Nephron (organoid): ENCODE results near the gene PDGFA.

Source experiments
- H3K27ac Mint-ChIP-seq, 3 experiments: 2 replicates each; pipeline ENCODE4 v1.8.0; 2020; ENCODE audit warnings: mixed read lengths in 3 of 3, mild to moderate bottlenecking in 2 of 3, moderate library complexity in 1 of 3
- H3K27me3 Mint-ChIP-seq: 2 replicates; pipeline ENCODE4 v1.8.0; 2021; ENCODE audit warnings: low read depth, mild to moderate bottlenecking, moderate library complexity, mixed read lengths
- H3K36me3 Mint-ChIP-seq: 2 replicates; pipeline ENCODE4 v1.8.0; 2020; ENCODE audit warnings: low read depth, mixed read lengths
- H3K4me1 Mint-ChIP-seq: 2 replicates; pipeline ENCODE4 v1.8.0; 2020; ENCODE audit warnings: mixed read lengths
- H3K4me3 Mint-ChIP-seq, 3 experiments: 2 replicates each; pipeline ENCODE4 v1.8.0; 2020; ENCODE audit warnings: mild to moderate bottlenecking in 3 of 3, mixed read lengths in 3 of 3, moderate library complexity in 2 of 3
- H3K9me3 Mint-ChIP-seq: 2 replicates; pipeline ENCODE4 v1.8.0; 2020; ENCODE audit warnings: mixed read lengths
- TF ChIP-seq, protein P1 (sequence below), 3 experiments: fragments of 200-600 bp; sonication (generic); IDR thresholded peaks; one replicate each; pipeline ENCODE4 v1.5.0; 2021; ENCODE audit warnings: antibody characterized with exemption in 3 of 3; ENCODE audit not compliant: unreplicated experiment in 3 of 3

The PDGFA gene

GRCh38 chr7:502296-502695 is 17.4 kb downstream of the PDGFA start:
- peak overlapping the region; percentile 42 to 96 (median 81) for H3K27ac Mint-ChIP-seq

GRCh38 chr7:501526-501925 is 18.1 kb downstream of the PDGFA start:
- no peak overlapping the region for H3K4me3 Mint-ChIP-seq
- TF ChIP-seq, protein P1, sequence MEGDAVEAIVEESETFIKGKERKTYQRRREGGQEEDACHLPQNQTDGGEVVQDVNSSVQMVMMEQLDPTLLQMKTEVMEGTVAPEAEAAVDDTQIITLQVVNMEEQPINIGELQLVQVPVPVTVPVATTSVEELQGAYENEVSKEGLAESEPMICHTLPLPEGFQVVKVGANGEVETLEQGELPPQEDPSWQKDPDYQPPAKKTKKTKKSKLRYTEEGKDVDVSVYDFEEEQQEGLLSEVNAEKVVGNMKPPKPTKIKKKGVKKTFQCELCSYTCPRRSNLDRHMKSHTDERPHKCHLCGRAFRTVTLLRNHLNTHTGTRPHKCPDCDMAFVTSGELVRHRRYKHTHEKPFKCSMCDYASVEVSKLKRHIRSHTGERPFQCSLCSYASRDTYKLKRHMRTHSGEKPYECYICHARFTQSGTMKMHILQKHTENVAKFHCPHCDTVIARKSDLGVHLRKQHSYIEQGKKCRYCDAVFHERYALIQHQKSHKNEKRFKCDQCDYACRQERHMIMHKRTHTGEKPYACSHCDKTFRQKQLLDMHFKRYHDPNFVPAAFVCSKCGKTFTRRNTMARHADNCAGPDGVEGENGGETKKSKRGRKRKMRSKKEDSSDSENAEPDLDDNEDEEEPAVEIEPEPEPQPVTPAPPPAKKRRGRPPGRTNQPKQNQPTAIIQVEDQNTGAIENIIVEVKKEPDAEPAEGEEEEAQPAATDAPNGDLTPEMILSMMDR (IDR thresholded peaks at IDR 0.05; ENCODE audit: unreplicated experiment in 3 of 3), result no peak
- H3K4me1 Mint-ChIP-seq, result peaks cover 25% of the 10 kb centered on the region
- H3K27me3 Mint-ChIP-seq, result peaks cover 4% of the 10 kb centered on the region
- no peaks in the 10 kb centered on the region for H3K9me3 Mint-ChIP-seq
- no peak overlapping the region for H3K27ac Mint-ChIP-seq
- peaks cover 35% of the 10 kb centered on the region for H3K36me3 Mint-ChIP-seq

More at GRCh38 chr7:502296-502695, 17.4 kb downstream of the PDGFA start:
- H3K4me1 Mint-ChIP-seq, result peaks cover 25% of the 10 kb centered on the region
- H3K9me3 Mint-ChIP-seq, result no peaks in the 10 kb centered on the region
- H3K27me3 Mint-ChIP-seq, result peaks cover 4% of the 10 kb centered on the region
- TF ChIP-seq, protein P1 (IDR thresholded peaks at IDR 0.05; ENCODE audit: unreplicated experiment in 3 of 3), result no peak
- H3K36me3 Mint-ChIP-seq, result peaks cover 31% of the 10 kb centered on the region
- no peak overlapping the region for H3K4me3 Mint-ChIP-seq

- peaks cover 25% of the 10 kb centered on the region for H3K4me1 Mint-ChIP-seq
- H3K36me3 Mint-ChIP-seq, result peaks cover 35% of the 10 kb centered on the region
- TF ChIP-seq, protein P1 (IDR thresholded peaks at IDR 0.05; ENCODE audit: unreplicated experiment in 3 of 3), result no peak
- H3K27ac Mint-ChIP-seq, result peak overlapping the region in 1 of 3 experiments; percentile 45
- peaks cover 4% of the 10 kb centered on the region for H3K27me3 Mint-ChIP-seq
- no peak overlapping the region for H3K4me3 Mint-ChIP-seq
- H3K9me3 Mint-ChIP-seq, result no peaks in the 10 kb centered on the region
Measured at GRCh38 chr7:500521-501420, 18.9 kb downstream of the PDGFA start.

DNA sequence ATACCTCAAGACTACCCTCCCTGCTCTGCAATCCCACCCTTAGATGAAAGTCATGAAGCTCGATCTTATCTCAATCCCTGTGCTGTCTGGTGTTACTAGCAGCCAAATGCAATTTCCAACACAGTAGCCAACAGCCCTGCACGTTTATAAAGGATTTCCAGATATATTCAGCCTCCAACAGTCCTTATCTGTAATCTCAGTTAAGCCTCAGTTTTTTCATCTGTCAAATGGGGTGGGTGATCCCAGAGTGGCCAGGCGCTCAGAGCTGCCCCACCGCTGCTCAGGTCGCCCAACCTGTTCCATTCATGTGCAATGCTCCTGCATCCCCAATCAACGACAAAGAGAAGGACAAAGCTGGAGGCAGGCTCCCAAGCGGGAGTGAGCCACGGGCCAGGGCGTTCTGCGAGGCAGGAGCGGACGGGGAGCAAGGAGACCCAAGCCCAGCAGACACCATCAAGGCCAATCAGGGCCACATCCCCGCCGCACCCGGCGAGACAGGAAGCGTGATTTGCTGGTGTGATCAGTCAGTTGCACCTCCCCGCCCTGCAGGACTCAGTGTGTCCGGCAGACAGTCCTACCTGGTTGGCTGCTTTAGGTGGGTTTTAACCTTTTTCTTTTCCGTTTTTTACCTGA is 19.7 kb downstream of the PDGFA start:
- TF ChIP-seq, protein P1 (IDR thresholded peaks at IDR 0.05; ENCODE audit: unreplicated experiment in 3 of 3), result no peak
- Mint-ChIP-seq H3K27ac (no peak overlapping the region), H3K4me3 (no peak overlapping the region), H3K9me3 (no peaks in the 10 kb centered on the region), H3K36me3 (peaks cover 31% of the 10 kb centered on the region), H3K27me3 (peaks cover under 1% of the 10 kb centered on the region), H3K4me1 (peaks cover 18% of the 10 kb centered on the region)

DNA sequence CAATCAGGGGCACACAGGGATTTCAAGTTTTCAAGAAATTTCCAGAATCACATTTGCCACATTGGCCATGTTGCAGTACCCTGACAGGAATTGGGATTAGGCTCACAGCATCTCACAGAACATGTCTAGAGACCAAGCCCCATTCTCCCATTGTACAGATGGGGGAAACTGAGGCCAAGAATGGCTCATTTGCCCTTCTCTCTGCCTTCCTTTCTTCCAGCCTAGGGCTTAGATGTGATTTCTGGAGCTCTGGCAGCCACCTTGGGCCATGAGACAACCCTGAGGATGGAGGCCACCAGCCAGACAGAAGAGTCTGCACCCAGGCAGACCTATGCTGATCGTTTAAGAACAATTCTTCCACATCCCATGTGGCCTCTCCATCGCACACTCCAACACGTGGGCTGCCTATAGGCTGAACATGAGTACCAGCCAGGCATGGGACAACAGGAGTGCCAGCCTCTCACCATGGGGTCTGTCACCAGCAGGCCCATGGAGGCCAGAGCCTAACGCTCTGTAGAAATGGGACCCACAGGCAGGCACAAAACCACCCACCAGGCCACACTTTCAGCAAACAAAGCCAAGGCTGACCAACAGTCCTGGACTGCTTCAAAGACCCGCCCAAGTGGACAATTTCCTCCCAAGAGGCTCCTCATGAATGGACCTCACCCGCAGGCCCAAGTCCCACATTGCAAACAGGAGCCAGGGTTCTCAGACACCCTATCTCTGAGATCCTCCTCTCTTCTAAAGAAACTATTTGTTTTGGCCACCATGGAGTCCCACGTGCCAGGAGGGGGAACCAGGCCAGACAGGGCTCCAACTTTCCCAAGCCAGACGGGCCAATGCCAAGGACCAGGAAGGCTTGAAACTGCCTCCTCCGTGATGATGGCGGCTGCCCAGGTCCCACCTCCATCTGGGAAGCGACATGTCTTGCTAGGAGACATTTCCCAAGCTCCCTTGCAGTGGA is 20.7 kb downstream of the PDGFA start:
- H3K9me3 Mint-ChIP-seq, result no peaks in the 10 kb centered on the region
- H3K27me3 Mint-ChIP-seq, result no peaks in the 10 kb centered on the region
- peaks cover 16% of the 10 kb centered on the region for H3K4me1 Mint-ChIP-seq
- H3K36me3 Mint-ChIP-seq, result peaks cover 31% of the 10 kb centered on the region
- no peak overlapping the region for H3K27ac Mint-ChIP-seq
- no peak overlapping the region for H3K4me3 Mint-ChIP-seq
- TF ChIP-seq, protein P1 (IDR thresholded peaks at IDR 0.05; ENCODE audit: unreplicated experiment in 3 of 3), result no peak
